HUES64 (cell line): ENCODE data around the gene SEC14L6.
"Not testable (repeated sequence)": the region's sequence is repeated elsewhere in the genome, so short reads cannot be mapped to it uniquely, and the experiment has no call there.

Source experiments
- H3K27ac ChIP-seq: 2 replicates; pipeline ENCODE4 v1.7.0; 2013; ENCODE audit warnings: low read depth, low read length, inconsistent platforms
- H3K27me3 ChIP-seq: 2 replicates; pipeline ENCODE4 v1.6.1; 2013; ENCODE audit warnings: mild to moderate bottlenecking, low read length; ENCODE audit not compliant: insufficient read depth
- H3K36me3 ChIP-seq: 2 replicates; pipeline ENCODE4 v1.6.1; 2013; ENCODE audit warnings: mild to moderate bottlenecking, low read length; ENCODE audit not compliant: insufficient read depth
- H3K4me1 ChIP-seq: 2 replicates; pipeline ENCODE4 v1.6.1; 2013; ENCODE audit warnings: mild to moderate bottlenecking, low read length, moderate library complexity; ENCODE audit not compliant: insufficient read depth
- H3K4me3 ChIP-seq: 2 replicates; pipeline ENCODE4 v1.5.1; 2013; ENCODE audit warnings: mild to moderate bottlenecking, low read length, moderate library complexity
- H3K9ac ChIP-seq: 2 replicates; pipeline ENCODE4 v1.6.1; 2013; ENCODE audit warnings: mild to moderate bottlenecking, low read depth, low read length
- H3K9me3 ChIP-seq: 2 replicates; pipeline ENCODE4 v1.6.1; 2013; ENCODE audit warnings: low read depth, low read length; ENCODE audit not compliant: insufficient read depth
- WGBS: fragments of 150-250, 120-280 bp; methylation state at CpG from one replicate; pipeline ENCODE4 v1.1.7; 2013; ENCODE audit warnings: missing lambda C conversion rate; 5-methylcytosine and 5-hydroxymethylcytosine counted together

The SEC14L6 gene

DNA sequence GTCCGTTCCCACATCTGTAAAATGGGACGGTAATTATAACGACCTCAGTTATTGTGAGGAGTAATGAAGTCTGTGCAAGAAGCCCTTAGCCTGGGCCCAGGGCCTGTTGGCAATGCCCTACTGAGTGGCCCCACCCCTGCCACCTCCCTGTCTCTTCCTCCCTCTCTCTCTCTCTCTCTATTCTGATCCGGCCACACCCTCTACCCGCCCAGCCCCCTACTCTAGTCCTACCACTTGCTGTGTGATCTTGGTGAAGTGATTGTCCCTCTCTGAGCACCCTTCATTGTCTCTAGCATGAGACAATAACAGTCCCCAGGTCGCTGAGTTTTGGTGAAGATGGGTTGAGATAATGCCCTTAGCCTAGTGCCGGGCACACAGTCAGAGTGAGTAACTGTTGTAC, 7.4 kb upstream of the SEC14L6 start:
- no peak overlapping the region for H3K9ac ChIP-seq
- H3K9me3 ChIP-seq, result no peaks in the 10 kb centered on the region
- H3K36me3 ChIP-seq, result no peaks in the 10 kb centered on the region
- no peaks in the 10 kb centered on the region for H3K27me3 ChIP-seq
- H3K4me3 ChIP-seq, result no peak overlapping the region
- H3K4me1 ChIP-seq, result no peaks in the 10 kb centered on the region; the same call in 1 of the 2 replicates
- H3K27ac ChIP-seq, result no peak overlapping the region
- 75% methylated on average over 7 of the region's 7 CpGs for WGBS

- 45% methylated on average over 1 of the region's 1 CpG for WGBS
- no peaks in the 10 kb centered on the region for H3K36me3 ChIP-seq
- no peak overlapping the region for H3K9ac ChIP-seq
- H3K4me1 ChIP-seq, result no peaks in the 10 kb centered on the region; the same call in 1 of the 2 replicates
- no peak overlapping the region for H3K4me3 ChIP-seq
- no peaks in the 10 kb centered on the region for H3K9me3 ChIP-seq
- no peaks in the 10 kb centered on the region for H3K27me3 ChIP-seq
- no peak overlapping the region for H3K27ac ChIP-seq
Observed at GRCh38 chr22:30552719-30553118, 6.2 kb upstream of the SEC14L6 start.

GRCh38 chr22:30551813-30552212, 5.3 kb upstream of the SEC14L6 start:
- WGBS, result 90% methylated on average over 3 of the region's 3 CpGs
- not testable (repeated sequence) for H3K36me3 ChIP-seq, H3K4me1 ChIP-seq, H3K4me3 ChIP-seq, H3K9ac ChIP-seq, H3K27ac ChIP-seq, H3K27me3 ChIP-seq, H3K9me3 ChIP-seq

GRCh38 chr22:30547188-30547587, 647 bp upstream of the SEC14L6 start:
- H3K27me3 ChIP-seq, result peaks cover 20% of the 10 kb centered on the region
- H3K4me3 ChIP-seq, result no peak overlapping the region
- H3K9me3 ChIP-seq, result no peaks in the 10 kb centered on the region
- H3K9ac ChIP-seq, result no peak overlapping the region
- 90% methylated on average over 4 of the region's 4 CpGs for WGBS
- H3K4me1 ChIP-seq, result no peaks in the 10 kb centered on the region
- no peak overlapping the region for H3K27ac ChIP-seq
- H3K36me3 ChIP-seq, result no peaks in the 10 kb centered on the region

DNA sequence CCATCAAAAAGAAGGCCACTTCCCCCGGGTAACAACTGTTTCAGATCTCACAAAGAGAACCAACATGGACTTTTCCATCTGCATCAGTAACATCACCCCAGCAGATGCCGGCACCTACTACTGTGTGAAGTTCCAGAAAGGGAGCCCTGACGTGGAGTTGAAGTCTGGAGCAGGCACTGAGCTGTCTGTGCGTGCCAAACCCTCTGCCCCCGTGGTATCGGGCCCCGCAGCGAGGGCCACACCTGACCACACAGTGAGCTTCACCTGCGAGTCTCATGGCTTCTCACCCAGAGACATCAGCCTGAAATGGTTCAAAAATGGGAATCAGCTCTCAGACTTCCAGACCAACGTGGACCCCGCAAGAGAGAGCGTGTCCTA, 3.7 kb downstream of the SEC14L6 start:
- Histone ChIP-seq H3K9me3 (no peaks in the 10 kb centered on the region), H3K36me3 (no peaks in the 10 kb centered on the region), H3K27ac (no peak overlapping the region), H3K4me1 (no peaks in the 10 kb centered on the region), H3K9ac (peak overlapping the region; percentile 65; the same call in 1 of the 2 replicates), H3K4me3 (peak overlapping the region; percentile 59), H3K27me3 (peaks cover 28% of the 10 kb centered on the region)
- 85% methylated on average over 12 of the region's 12 CpGs for WGBS

DNA sequence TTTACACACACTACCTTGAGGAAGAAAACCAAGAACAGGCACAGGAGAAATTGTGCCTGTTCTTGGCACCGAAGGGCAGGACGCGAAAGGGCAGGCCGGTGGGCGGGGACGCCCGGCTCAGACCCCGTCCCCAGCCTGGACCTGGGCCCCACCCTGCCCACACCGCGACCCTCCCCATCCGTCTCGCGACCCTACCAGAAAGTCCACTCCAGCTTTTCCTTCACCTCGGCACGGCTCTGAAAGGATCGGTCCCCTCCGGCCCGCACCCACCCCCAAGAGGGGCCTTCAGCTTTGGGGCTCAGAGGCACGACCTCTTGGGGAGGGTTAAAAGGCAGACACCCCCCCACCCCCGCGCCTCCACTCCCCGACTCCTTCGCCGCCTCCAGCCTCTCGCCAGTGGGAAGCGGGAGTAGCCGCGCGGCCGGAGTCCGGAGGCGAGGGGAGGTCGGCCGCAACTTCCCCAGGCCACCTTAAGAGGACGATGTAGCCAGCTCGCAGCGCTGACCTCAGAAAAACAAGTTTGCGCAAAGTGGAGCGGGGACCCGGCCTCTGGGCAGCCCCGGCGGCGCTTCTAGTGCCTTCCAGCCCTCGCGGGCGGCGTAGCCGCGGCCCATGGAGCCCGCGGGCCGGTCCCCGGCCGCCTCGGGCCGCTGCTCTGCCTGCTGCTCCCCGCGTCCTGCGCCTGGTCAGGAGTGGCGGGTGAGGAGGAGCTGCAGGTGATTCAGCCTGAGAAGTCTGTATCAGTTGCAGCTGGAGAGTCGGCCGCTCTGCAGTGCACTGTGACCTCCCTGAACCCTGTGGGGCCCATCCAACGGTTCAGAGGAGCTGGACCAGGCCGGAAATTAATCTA, 4.4 kb downstream of the SEC14L6 start:
- Histone ChIP-seq H3K9me3 (no peaks in the 10 kb centered on the region), H3K36me3 (no peaks in the 10 kb centered on the region), H3K4me3 (peak overlapping the region; percentile 59), H3K9ac (peak overlapping the region; percentile 65), H3K4me1 (no peaks in the 10 kb centered on the region; the same call in 1 of the 2 replicates), H3K27me3 (peaks cover 28% of the 10 kb centered on the region), H3K27ac (no peak overlapping the region)
- 4% methylated on average over 64 of the region's 64 CpGs for WGBS

GRCh38 chr22:30541511-30541910, 5.0 kb downstream of the SEC14L6 start:
- H3K27me3 ChIP-seq, result peaks cover 28% of the 10 kb centered on the region
- WGBS, result 82% methylated on average over 3 of the region's 3 CpGs
- H3K27ac ChIP-seq, H3K4me1 ChIP-seq, H3K9me3 ChIP-seq, H3K36me3 ChIP-seq: not testable (repeated sequence)
- peak overlapping the region; percentile 59 for H3K4me3 ChIP-seq
- H3K9ac ChIP-seq, result 0 out of 2 replicates have a peak overlapping the region, but pooled peaks have one; percentile 65

- no peaks in the 10 kb centered on the region for H3K9me3 ChIP-seq
- H3K9ac ChIP-seq, result no peak overlapping the region
- H3K4me1 ChIP-seq, result no peaks in the 10 kb centered on the region; the same call in 1 of the 2 replicates
- 100% methylated on average over 1 of the region's 1 CpG for WGBS
- no peak overlapping the region for H3K27ac ChIP-seq
- H3K4me3 ChIP-seq, result no peak overlapping the region
- H3K27me3 ChIP-seq, result peaks cover 26% of the 10 kb centered on the region
- H3K36me3 ChIP-seq, result no peaks in the 10 kb centered on the region
Observed at GRCh38 chr22:30539368-30539767, 7.2 kb downstream of the SEC14L6 start.

DNA sequence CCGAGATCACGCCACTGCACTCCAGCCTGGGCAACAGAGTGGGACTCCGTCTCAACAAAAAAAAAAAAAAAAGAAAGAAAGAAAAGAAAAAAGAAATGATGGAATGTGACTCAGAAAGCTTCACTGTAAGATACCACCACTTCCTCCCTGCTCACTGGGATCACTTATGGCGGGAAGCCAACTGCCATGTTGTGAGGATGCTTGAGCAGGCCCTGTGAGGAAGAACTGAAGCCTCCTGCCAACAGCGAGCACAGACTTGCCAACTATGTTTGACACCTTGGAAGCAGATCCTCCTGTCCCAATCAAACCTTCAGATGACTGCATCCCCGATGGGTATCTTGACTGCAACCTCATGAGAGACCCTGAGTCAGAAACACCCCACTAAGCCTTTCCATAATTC, 8.3 kb downstream of the SEC14L6 start:
- Histone ChIP-seq H3K9me3 (no peaks in the 10 kb centered on the region), H3K27ac (no peak overlapping the region), H3K36me3 (no peaks in the 10 kb centered on the region), H3K4me1 (no peaks in the 10 kb centered on the region; the same call in 1 of the 2 replicates), H3K9ac (no peak overlapping the region), H3K27me3 (peaks cover 18% of the 10 kb centered on the region), H3K4me3 (no peak overlapping the region)
- WGBS, result 92% methylated on average over 6 of the region's 6 CpGs

- H3K36me3 ChIP-seq, result no peaks in the 10 kb centered on the region
- no peaks in the 10 kb centered on the region for H3K9me3 ChIP-seq
- peaks cover 9% of the 10 kb centered on the region for H3K27me3 ChIP-seq
- H3K4me1 ChIP-seq, result no peaks in the 10 kb centered on the region; the same call in 1 of the 2 replicates
- WGBS, result 79% methylated on average over 7 of the region's 9 CpGs
- no peak overlapping the region; the same call in 1 of the 2 replicates for H3K27ac ChIP-seq
- no peak overlapping the region for H3K4me3 ChIP-seq
- no peak overlapping the region for H3K9ac ChIP-seq
Observed at GRCh38 chr22:30537083-30537731, 9.3 kb downstream of the SEC14L6 start.

- H3K9ac ChIP-seq, result no peak overlapping the region
- no peaks in the 10 kb centered on the region; the same call in 1 of the 2 replicates for H3K4me1 ChIP-seq
- no peaks in the 10 kb centered on the region for H3K27me3 ChIP-seq
- no peaks in the 10 kb centered on the region for H3K36me3 ChIP-seq
- H3K9me3 ChIP-seq, result no peaks in the 10 kb centered on the region
- no peak overlapping the region for H3K27ac ChIP-seq
- H3K4me3 ChIP-seq, result no peak overlapping the region
- WGBS, result 92% methylated on average over 4 of the region's 4 CpGs
Observed at GRCh38 chr22:30535182-30535581, 11.4 kb downstream of the SEC14L6 start.
